B cell (primary cell): Measurements from ENCODE around the gene FADS2. TPM values are rescaled to one million over a fixed set of nuclear protein-coding genes. Genes with fewer than 3 reads are reported as not detected.

Experiments used
- ATAC-seq: fragments of 200-7000 bp; cut with Tn5 transposase; one replicate; pipeline ENCODE4 v1.10.0; 2021; ENCODE audit warnings: low read depth, mild to moderate bottlenecking, moderate number of reproducible peaks, moderate library complexity
- CTCF ChIA-PET: fragments of 350-600 bp; sonication (Branson Sonifier 250); formaldehyde crosslinking; loops from one replicate; lab custom pipeline; 2021; ENCODE audit warnings: antibody characterized with exemption, inconsistent platforms; lab: Charles Lee
- POLR2A ChIA-PET: fragments of 350-600 bp; sonication (Branson Sonifier 250); formaldehyde crosslinking; loops from one replicate; lab custom pipeline; 2021; ENCODE audit warnings: antibody characterized with exemption; lab: Charles Lee
- DNase-seq: peaks from one replicate; pipeline ENCODE4 v3.0.0; 2013
- H2AFZ ChIP-seq: 2 replicates; pipeline ENCODE4 v1.6.1; 2012; ENCODE audit warnings: mild to moderate bottlenecking, low read depth, low read length; ENCODE audit not compliant: insufficient read depth, poor library complexity, severe bottlenecking
- H3K27ac ChIP-seq, 2 donors: 1 replicate in 1 of 2; 2 replicates in 1 of 2; pipeline ENCODE4 v1.5.1; 2012 to 2013; ENCODE audit warnings: low read length in 2 of 2, mild to moderate bottlenecking in 2 of 2, moderate library complexity in 1 of 2
- H3K27me3 ChIP-seq, 4 experiments: fragments of 200-600 bp in 1 of 4; sonication (generic) in 1 of 4; replicated peaks in 1 of 4; 1 replicate in 2 of 4; 2 replicates in 2 of 4; pipeline versions ENCODE4 v1.6.1 to v1.7.0; 2013 to 2016; ENCODE audit warnings: low read length in 3 of 4, mild to moderate bottlenecking in 2 of 4, mixed read lengths in 1 of 4, moderate library complexity in 1 of 4; ENCODE audit not compliant: insufficient read depth in 4 of 4, control insufficient read depth in 3 of 4; ENCODE audit errors: control extremely low read depth in 1 of 4
- H3K36me3 ChIP-seq, 2 experiments: replicated peaks in 1 of 2; 1 replicate in 1 of 2; 2 replicates in 1 of 2; pipeline versions ENCODE4 v1.6.1 to v1.7.1; 2013; ENCODE audit warnings: low read length in 1 of 2; ENCODE audit not compliant: insufficient read depth in 2 of 2, control insufficient read depth in 1 of 2; ENCODE audit errors: control extremely low read depth in 1 of 2, extremely low read depth in 1 of 2
- H3K4me1 ChIP-seq, 2 donors: fragments of 200-600 bp in 1 of 2; sonication (generic) in 1 of 2; 1 replicate in 1 of 2; 2 replicates in 1 of 2; pipeline versions ENCODE4 v1.5.1 to v1.6.1; 2013 to 2017; ENCODE audit warnings: low read length in 2 of 2; ENCODE audit not compliant: control insufficient read depth in 2 of 2, insufficient read depth in 2 of 2
- H3K4me2 ChIP-seq: replicated peaks from 2 replicates; pipeline ENCODE3; 2012; ENCODE audit warnings: mild to moderate bottlenecking, low read depth, low read length; ENCODE audit not compliant: poor library complexity, severe bottlenecking
- H3K4me3 ChIP-seq, 5 experiments: fragments of 200-600 bp in 1 of 5; sonication (generic) in 1 of 5; 1 replicate in 3 of 5; 2 replicates in 2 of 5; pipeline versions ENCODE4 v1.5.1 to v1.7.0; 2011 to 2016; ENCODE audit warnings: low read length in 4 of 5, mild to moderate bottlenecking in 4 of 5, low read depth in 2 of 5, control low read depth in 1 of 5, moderate library complexity in 1 of 5; ENCODE audit not compliant: insufficient read depth in 1 of 5; ENCODE audit errors: control extremely low read depth in 1 of 5, extremely low read depth in 1 of 5
- H3K79me2 ChIP-seq: fragments of 200-600 bp; sonication (generic); one replicate; pipeline ENCODE4 v1.6.0; 2016; ENCODE audit warnings: low read length; ENCODE audit not compliant: control insufficient read depth, insufficient read depth
- H3K9ac ChIP-seq: fragments of 200-600 bp; sonication (generic); 2 replicates; pipeline ENCODE4 v1.6.1; 2017; ENCODE audit warnings: mild to moderate bottlenecking, low read length, moderate library complexity
- H3K9me3 ChIP-seq, 3 donors: one replicate each; pipeline versions ENCODE4 v1.6.1 to v1.7.1; 2013; ENCODE audit warnings: low read length in 2 of 3; ENCODE audit not compliant: control insufficient read depth in 2 of 3, insufficient read depth in 1 of 3; ENCODE audit errors: control extremely low read depth in 1 of 3
- H4K20me1 ChIP-seq: 2 replicates; pipeline ENCODE4 v1.6.0; 2012; ENCODE audit warnings: mild to moderate bottlenecking, low read length; ENCODE audit not compliant: insufficient read depth, control insufficient read depth, poor library complexity, severe bottlenecking
- H3K27ac Mint-ChIP-seq: one replicate; pipeline ENCODE4 v1.8.0; 2021; ENCODE audit warnings: mixed read lengths
- H3K27me3 Mint-ChIP-seq: one replicate; pipeline ENCODE4 v1.8.0; 2021; ENCODE audit warnings: mixed read lengths
- H3K4me1 Mint-ChIP-seq: one replicate; pipeline ENCODE4 v1.8.0; 2021; ENCODE audit warnings: mixed read lengths
- H3K4me3 Mint-ChIP-seq: one replicate; pipeline ENCODE4 v1.8.0; 2021; ENCODE audit warnings: mixed read lengths
- H3K9me3 Mint-ChIP-seq: one replicate; pipeline ENCODE4 v1.8.0; 2022; ENCODE audit warnings: mixed read lengths; ENCODE audit not compliant: insufficient read depth
- CTCF ChIP-seq: fragments of 200-600 bp; IDR thresholded peaks from one replicate; pipeline ENCODE4 v1.8.0; 2022; ENCODE audit warnings: antibody characterized with exemption, mild to moderate bottlenecking
- EZH2 ChIP-seq: IDR thresholded peaks from 2 replicates; pipeline ENCODE4 v1.6.1; 2012; ENCODE audit warnings: borderline replicate concordance, low read depth, mild to moderate bottlenecking, moderate library complexity, low read length; ENCODE audit not compliant: insufficient read depth, poor library complexity, severe bottlenecking
- whole genome bisulfite sequencing: methylation state at CpG from one replicate; pipeline ENCODE4 v1.1.5; 2013; ENCODE audit warnings: missing lambda C conversion rate; ENCODE audit not compliant: insufficient coverage; 5-methylcytosine and 5-hydroxymethylcytosine counted together
- intact Hi-C: fragments of 100-400 bp; cut with micrococcal nuclease; formaldehyde crosslinking; loops from one replicate; pipeline ENCODE4 v1.10.0; 2022
- polyA plus RNA-seq: library from polyadenylated mRNA; depleted of rRNA; stranded (reverse); fragments of >200 nt; gene quantifications from 2 replicates; pipeline ENCODE4 v1.2.3, GENCODE V29; 2012
- total RNA-seq, 2 donors: library from RNA; stranded (reverse); fragments of 120-200 nt in 1 of 2; gene quantifications; 1 replicate in 1 of 2; 2 replicates in 1 of 2; pipeline versions ENCODE4 v1.2.3 to v1.2.4, GENCODE V29; 2013 to 2022

FADS2 gene
- total and polyA plus RNA-seq, 2 donors (not counting 1 experiment from before 2014, with no cell fraction given): 1.5 to 5.9 TPM

- Histone ChIP-seq H2AFZ (no peak overlapping the region), H3K9ac (no peak overlapping the region), H3K27ac (no peak overlapping the region), H4K20me1 (no peaks in the 10 kb centered on the region), H3K36me3 (no peaks in the 10 kb centered on the region), H3K27me3 (no peaks in the 10 kb centered on the region), H3K79me2 (no peaks in the 10 kb centered on the region), H3K4me1 (no peaks in the 10 kb centered on the region), H3K9me3 (no peaks in the 10 kb centered on the region), H3K4me2 (no peak overlapping the region), H3K4me3 (no peak overlapping the region)
- Mint-ChIP-seq H3K9me3 (no peaks in the 10 kb centered on the region), H3K4me3 (no peak overlapping the region), H3K27ac (no peak overlapping the region), H3K4me1 (no peaks in the 10 kb centered on the region), H3K27me3 (no peaks in the 10 kb centered on the region)
- ChIA-PET CTCF (interaction anchor here (1.1 to 1.3 kb wide), 3 partner anchors 227 to 456 kb away, joined by 3 read pairs; no protein-coding TSS in a partner anchor), POLR2A (no interaction called here)
- no peak for DNase-seq
- WGBS: 97% methylated on average over 13 of the region's 17 CpGs
- no peak for ATAC-seq
- TF ChIP-seq CTCF: no peak
- no peak for TF ChIP-seq EZH2
- intact Hi-C loops: no loop called here
Observed at GRCh38 chr11:61854206-61854895, 26.3 kb downstream of the FADS2 start.

GRCh38 chr11:61854966-61855714, 27.0 kb downstream of the FADS2 start:
- no peak overlapping the region for H3K27ac Mint-ChIP-seq
- no peaks in the 10 kb centered on the region for H4K20me1 ChIP-seq
- WGBS: 91% methylated on average over 13 of the region's 14 CpGs
- H3K9ac ChIP-seq: no peak overlapping the region
- H3K27ac ChIP-seq: no peak overlapping the region
- no peak overlapping the region for H3K4me3 ChIP-seq
- ChIA-PET CTCF (interaction anchor here (1.3 kb wide), 1 partner anchor 253 kb away, joined by 3 read pairs; no protein-coding TSS in a partner anchor), POLR2A (no interaction called here)
- H3K27me3 Mint-ChIP-seq: no peaks in the 10 kb centered on the region
- no peak for ATAC-seq
- no peak for DNase-seq
- H3K36me3 ChIP-seq: no peaks in the 10 kb centered on the region
- no peaks in the 10 kb centered on the region for H3K4me1 ChIP-seq
- no peaks in the 10 kb centered on the region for H3K9me3 ChIP-seq
- H3K79me2 ChIP-seq: no peaks in the 10 kb centered on the region
- H3K4me1 Mint-ChIP-seq: no peaks in the 10 kb centered on the region
- H3K27me3 ChIP-seq: no peaks in the 10 kb centered on the region
- no peak overlapping the region for H3K4me3 Mint-ChIP-seq
- intact Hi-C loops: no loop called here
- no peak overlapping the region for H3K4me2 ChIP-seq
- H3K9me3 Mint-ChIP-seq: no peaks in the 10 kb centered on the region
- TF ChIP-seq CTCF: no peak
- no peak for TF ChIP-seq EZH2
- no peak overlapping the region for H2AFZ ChIP-seq
